Kidney (tissue), 14 donors: Measurements from ENCODE around the gene FGF12. TPM values are rescaled to one million over a fixed set of nuclear protein-coding genes. Genes with fewer than 3 reads are reported as not detected.
A peak's percentile ranks its signal among the peaks of the same experiment; 100 is the strongest.

Experiments used
- DNase-seq, 5 donors: peaks; one replicate each; pipeline ENCODE4 v3.0.0-alpha.2; 2013 to 2020
- FAIRE-seq: peaks from 2 replicates; lab custom pipeline; 2012; peaks lifted over from hg19 to GRCh38; lab: Jason Lieb, UNC
- H3K27ac ChIP-seq, 2 donors: one replicate each; pipeline ENCODE4 v1.7.0; 2013; ENCODE audit warnings: low read depth in 2 of 2, low read length in 2 of 2, inconsistent platforms in 1 of 2
- H3K27me3 ChIP-seq: one replicate; pipeline ENCODE4 v1.7.1; 2013; ENCODE audit warnings: low read length, inconsistent platforms; ENCODE audit not compliant: control insufficient read depth, insufficient read depth
- H3K36me3 ChIP-seq, 3 donors: one replicate each; pipeline versions ENCODE4 v1.7.0 to v1.7.1; 2013; ENCODE audit warnings: low read length in 3 of 3, control low read depth in 1 of 3, inconsistent platforms in 1 of 3; ENCODE audit not compliant: insufficient read depth in 3 of 3, control insufficient read depth in 2 of 3
- H3K4me1 ChIP-seq, 3 donors: one replicate each; pipeline versions ENCODE4 v1.7.0 to v1.7.1; 2013; ENCODE audit warnings: low read length in 3 of 3, inconsistent platforms in 1 of 3, low read depth in 1 of 3; ENCODE audit not compliant: control insufficient read depth in 2 of 3, insufficient read depth in 2 of 3
- H3K4me3 ChIP-seq, 3 donors: one replicate each; pipeline versions ENCODE4 v1.7.0 to v1.8.1; 2013; ENCODE audit warnings: low read length in 3 of 3, control low read depth in 1 of 3, inconsistent platforms in 1 of 3
- H3K9ac ChIP-seq, 3 donors: one replicate each; pipeline versions ENCODE4 v1.7.0 to v1.7.1; 2013; ENCODE audit warnings: low read length in 3 of 3, control low read depth in 1 of 3, inconsistent platforms in 1 of 3
- H3K9me3 ChIP-seq, 3 donors: one replicate each; pipeline versions ENCODE4 v1.7.0 to v1.7.1; 2013; ENCODE audit warnings: low read length in 3 of 3, control low read depth in 1 of 3, inconsistent platforms in 1 of 3; ENCODE audit not compliant: control insufficient read depth in 2 of 3, insufficient read depth in 1 of 3
- intact Hi-C: fragments of 100-400 bp; cut with DNase I; formaldehyde crosslinking; loops from one replicate; pipeline ENCODE4 v1.11.1; 2022
- polyA plus RNA-seq: library from polyadenylated mRNA; stranded (reverse); fragments of 350-450 nt; fragmentation: Illumina TruSeq; extraction: RNeasy Lipid Tissue Mini Kit (QIAGEN cat#74804); gene quantifications from one replicate; pipeline ENCODE4 v1.2.3, GENCODE V29; 2014; ENCODE audit warnings: low read depth, low replicate concordance; ENCODE audit not compliant: insufficient read depth
- total RNA-seq: library from RNA; stranded (reverse); fragmentation: NEBNext Ultra II Directional; extraction: Animal tissue kit (Norgen Biotek cat#: 25700); gene quantifications from one replicate; pipeline ENCODE4 v1.2.1, GENCODE V29; 2021
- TF ChIP-seq, protein P1 (sequence below): IDR thresholded peaks from 3 replicates; pipeline ENCODE4 v1.5.1; 2012; ENCODE audit warnings: mild to moderate bottlenecking, moderate library complexity, borderline replicate concordance; ENCODE audit not compliant: insufficient read depth; ENCODE audit errors: extremely low read depth
- donor health status: control.
- donor health status: control.
- donor health status: control.
- donor health status: control.
- donor health status: control.
- donor health status: DM: yes; HTN: yes; CAD: no.
- donor health status: Normal renal cell carcinoma (clear cell type).

FGF12 gene
- total and polyA plus RNA-seq, 2 donors from 2014 or later, result 1.8 to 3.7 TPM

DNA sequence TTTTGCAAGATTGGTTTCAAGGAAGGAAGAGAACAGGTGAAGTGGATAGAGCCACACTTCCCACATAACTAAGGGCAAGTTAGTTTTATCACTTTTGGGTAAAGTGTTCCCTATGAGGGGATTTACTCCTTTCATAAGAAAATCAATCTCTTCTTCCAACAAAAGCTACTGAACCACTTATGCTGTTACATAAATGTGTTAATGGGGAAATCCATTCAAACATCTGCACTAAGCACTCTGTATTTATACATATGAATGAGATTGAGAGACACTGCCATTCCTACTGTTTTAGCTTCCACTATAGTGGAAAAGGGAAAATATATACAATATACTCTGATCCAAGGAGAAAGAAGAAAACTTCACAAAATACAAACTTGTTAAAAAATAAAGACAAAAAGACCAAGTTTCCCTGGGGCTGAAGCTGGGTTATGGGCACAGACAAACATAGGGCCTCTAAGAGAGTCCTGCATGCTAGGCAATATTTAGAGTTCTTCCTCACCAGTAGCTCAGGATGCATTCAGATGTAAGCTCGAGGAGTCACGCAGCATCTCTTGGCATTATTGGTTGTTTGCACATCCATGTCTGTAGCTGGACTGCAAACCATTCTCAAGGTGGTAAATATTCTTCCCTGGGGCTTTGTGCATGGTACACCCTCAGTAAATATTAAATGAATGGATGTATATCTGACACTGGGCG is 454.2 kb downstream of the FGF12 start:
- intact Hi-C loops, result no loop called here
- no peak for DNase-seq
- no peak overlapping the region for H3K4me3 ChIP-seq
- no peak overlapping the region for H3K9ac ChIP-seq
- H3K27ac ChIP-seq, result no peak overlapping the region
- FAIRE-seq, result no peak
- H3K27me3 ChIP-seq, result no peaks in the 10 kb centered on the region
- H3K4me1 ChIP-seq, result no peaks in the 10 kb centered on the region
- TF ChIP-seq, protein P1, sequence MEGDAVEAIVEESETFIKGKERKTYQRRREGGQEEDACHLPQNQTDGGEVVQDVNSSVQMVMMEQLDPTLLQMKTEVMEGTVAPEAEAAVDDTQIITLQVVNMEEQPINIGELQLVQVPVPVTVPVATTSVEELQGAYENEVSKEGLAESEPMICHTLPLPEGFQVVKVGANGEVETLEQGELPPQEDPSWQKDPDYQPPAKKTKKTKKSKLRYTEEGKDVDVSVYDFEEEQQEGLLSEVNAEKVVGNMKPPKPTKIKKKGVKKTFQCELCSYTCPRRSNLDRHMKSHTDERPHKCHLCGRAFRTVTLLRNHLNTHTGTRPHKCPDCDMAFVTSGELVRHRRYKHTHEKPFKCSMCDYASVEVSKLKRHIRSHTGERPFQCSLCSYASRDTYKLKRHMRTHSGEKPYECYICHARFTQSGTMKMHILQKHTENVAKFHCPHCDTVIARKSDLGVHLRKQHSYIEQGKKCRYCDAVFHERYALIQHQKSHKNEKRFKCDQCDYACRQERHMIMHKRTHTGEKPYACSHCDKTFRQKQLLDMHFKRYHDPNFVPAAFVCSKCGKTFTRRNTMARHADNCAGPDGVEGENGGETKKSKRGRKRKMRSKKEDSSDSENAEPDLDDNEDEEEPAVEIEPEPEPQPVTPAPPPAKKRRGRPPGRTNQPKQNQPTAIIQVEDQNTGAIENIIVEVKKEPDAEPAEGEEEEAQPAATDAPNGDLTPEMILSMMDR, result no peak
- H3K36me3 ChIP-seq, result no peaks in the 10 kb centered on the region
- H3K9me3 ChIP-seq, result no peaks in the 10 kb centered on the region

DNA sequence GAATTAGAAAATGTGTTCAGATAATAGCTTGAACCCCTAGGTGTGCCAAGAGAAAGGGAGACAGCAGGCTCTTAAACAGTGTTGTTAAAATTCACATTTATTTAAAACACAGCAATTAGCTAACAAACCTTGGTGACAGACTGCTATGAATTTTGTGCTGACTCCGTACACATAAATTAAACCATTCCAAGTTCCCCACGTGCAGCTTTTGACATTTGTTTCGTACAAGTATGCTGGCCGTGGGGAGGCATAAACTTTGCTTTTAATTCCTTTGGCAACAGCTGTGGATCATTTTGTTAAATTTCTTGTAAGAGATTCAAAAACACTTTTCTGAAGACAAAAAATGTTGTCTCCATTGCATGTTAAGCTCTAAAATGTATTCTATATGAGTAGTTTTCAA is 465.3 kb downstream of the FGF12 start:
- intact Hi-C loops, result no loop called here
- no peaks in the 10 kb centered on the region for H3K36me3 ChIP-seq
- FAIRE-seq, result no peak

DNA sequence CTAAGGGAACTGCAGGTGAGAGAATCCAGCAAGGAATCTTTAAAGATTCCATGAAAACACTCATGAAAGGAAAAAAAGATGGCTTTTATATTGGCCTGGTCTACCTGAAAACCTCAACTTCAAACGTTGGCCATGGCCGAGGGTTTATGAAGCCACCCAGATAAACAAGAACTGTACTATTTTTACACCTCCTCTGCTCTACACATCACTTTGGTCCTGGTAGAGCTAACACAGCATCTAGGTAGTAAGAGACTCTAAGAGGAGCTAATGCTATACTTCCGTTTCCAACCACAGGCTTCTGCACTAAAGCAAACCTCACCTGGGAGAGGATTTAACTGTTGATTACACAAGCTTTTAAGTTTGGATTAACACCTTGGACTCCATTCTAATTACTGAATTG is 466.2 kb downstream of the FGF12 start:
- no peaks in the 10 kb centered on the region for H3K4me1 ChIP-seq
- H3K9me3 ChIP-seq, result no peaks in the 10 kb centered on the region
- intact Hi-C loops, result no loop called here
- H3K4me3 ChIP-seq, result no peak overlapping the region
- FAIRE-seq (no peak), DNase-seq (no peak)
- TF ChIP-seq, protein P1, result no peak
- H3K27ac ChIP-seq, result no peak overlapping the region
- H3K9ac ChIP-seq, result no peak overlapping the region
- no peaks in the 10 kb centered on the region for H3K36me3 ChIP-seq
- H3K27me3 ChIP-seq, result no peaks in the 10 kb centered on the region

More for the DNA sequence above, 465.3 kb downstream of the FGF12 start:
- DNase-seq, result peak in 2 of 5 donors; percentile 21 to 33
- H3K27ac ChIP-seq, result no peak overlapping the region
- TF ChIP-seq, protein P1, result no peak
- no peak overlapping the region for H3K9ac ChIP-seq
- no peaks in the 10 kb centered on the region for H3K9me3 ChIP-seq
- no peaks in the 10 kb centered on the region for H3K4me1 ChIP-seq
- H3K4me3 ChIP-seq, result no peak overlapping the region
- H3K27me3 ChIP-seq, result no peaks in the 10 kb centered on the region
